ENCODE measurements around the gene ABLIM3. TPM values are rescaled to one million over a fixed set of nuclear protein-coding genes. Genes with fewer than 3 reads are reported as not detected.

Gene ABLIM3
- total RNA-seq, 2 experiments from 2014 or later: not detected

- Histone ChIP-seq H3K27me3 (ENCODE audit: control insufficient read depth in 1 of 2, insufficient read depth in 2 of 2, low read length in 2 of 2) (no peaks in the 10 kb centered on the region), H3K27ac (ENCODE audit: low read depth in 1 of 2, low read length in 2 of 2) (no peak overlapping the region), H3K36me3 (ENCODE audit: insufficient read depth, low read length) (no peaks in the 10 kb centered on the region), H3K9me3 (ENCODE audit: control insufficient read depth in 1 of 2, insufficient read depth in 1 of 2, low read length in 2 of 2) (no peaks in the 10 kb centered on the region), H3K4me1 (ENCODE audit: insufficient read depth, low read length) (no peaks in the 10 kb centered on the region), H3K4me3 (ENCODE audit: low read length) (no peak overlapping the region)
- Mint-ChIP-seq H3K27ac (no peak overlapping the region), H3K9me3 (no peaks in the 10 kb centered on the region), H3K27me3 (no peaks in the 10 kb centered on the region), H3K4me1 (ENCODE audit: low read depth) (no peaks in the 10 kb centered on the region), H3K36me3 (ENCODE audit: low read depth) (no peaks in the 10 kb centered on the region), H3K4me3 (no peak overlapping the region)
- ChIA-PET POLR2A (no interaction called here), CTCF (no interaction called here)
- TF ChIP-seq CTCF (IDR thresholded peaks at IDR 0.05): no peak
- intact Hi-C loops (cut with DNase I, micrococcal nuclease): no loop called here
- no peak for DNase-seq
- no peak for ATAC-seq (ENCODE audit: poor library complexity)
These were observed 64.6 kb downstream of the ABLIM3 start for GRCh38 chr5:149205625-149206523.

GRCh38 chr5:149206524-149207141 is 65.3 kb downstream of the ABLIM3 start:
- H3K27ac ChIP-seq (ENCODE audit: low read depth in 1 of 2, low read length in 2 of 2): no peak overlapping the region
- H3K9me3 ChIP-seq (ENCODE audit: control insufficient read depth in 1 of 2, insufficient read depth in 1 of 2, low read length in 2 of 2): no peaks in the 10 kb centered on the region
- Mint-ChIP-seq H3K9me3 (no peaks in the 10 kb centered on the region), H3K4me1 (ENCODE audit: low read depth) (peaks cover 5% of the 10 kb centered on the region), H3K4me3 (no peak overlapping the region), H3K36me3 (ENCODE audit: low read depth) (no peaks in the 10 kb centered on the region), H3K27me3 (no peaks in the 10 kb centered on the region), H3K27ac (no peak overlapping the region)
- no peak overlapping the region for H3K4me3 ChIP-seq (ENCODE audit: low read length)
- no peak for TF ChIP-seq CTCF (IDR thresholded peaks at IDR 0.05)
- no peaks in the 10 kb centered on the region for H3K27me3 ChIP-seq (ENCODE audit: control insufficient read depth in 1 of 2, insufficient read depth in 2 of 2, low read length in 2 of 2)
- intact Hi-C loops (cut with DNase I, micrococcal nuclease): no loop called here
- no peak for ATAC-seq (ENCODE audit: poor library complexity)
- DNase-seq: no peak
- no peaks in the 10 kb centered on the region for H3K4me1 ChIP-seq (ENCODE audit: insufficient read depth, low read length)
- ChIA-PET POLR2A (no interaction called here), CTCF (no interaction called here)
- H3K36me3 ChIP-seq (ENCODE audit: insufficient read depth, low read length): no peaks in the 10 kb centered on the region

GRCh38 chr5:149207831-149208230 is 66.5 kb downstream of the ABLIM3 start:
- DNase-seq (no peak), ATAC-seq (ENCODE audit: poor library complexity) (no peak)
- no peaks in the 10 kb centered on the region for H3K27me3 ChIP-seq (ENCODE audit: control insufficient read depth in 1 of 2, insufficient read depth in 2 of 2, low read length in 2 of 2)
- H3K9me3 ChIP-seq (ENCODE audit: control insufficient read depth in 1 of 2, insufficient read depth in 1 of 2, low read length in 2 of 2): no peaks in the 10 kb centered on the region
- H3K36me3 Mint-ChIP-seq (ENCODE audit: low read depth): no peaks in the 10 kb centered on the region
- no peaks in the 10 kb centered on the region for H3K27me3 Mint-ChIP-seq
- H3K36me3 ChIP-seq (ENCODE audit: insufficient read depth, low read length): no peaks in the 10 kb centered on the region
- peaks cover 16% of the 10 kb centered on the region for H3K4me1 Mint-ChIP-seq (ENCODE audit: low read depth)
- no peak overlapping the region for H3K4me3 ChIP-seq (ENCODE audit: low read length)
- H3K4me1 ChIP-seq (ENCODE audit: insufficient read depth, low read length): no peaks in the 10 kb centered on the region
- intact Hi-C loops (cut with DNase I, micrococcal nuclease): no loop called here
- H3K27ac Mint-ChIP-seq: no peak overlapping the region
- no peak overlapping the region for H3K4me3 Mint-ChIP-seq
- ChIA-PET CTCF (no interaction called here), POLR2A (no interaction called here)
- no peak overlapping the region for H3K27ac ChIP-seq (ENCODE audit: low read depth in 1 of 2, low read length in 2 of 2)
- TF ChIP-seq CTCF (IDR thresholded peaks at IDR 0.05): no peak
- no peaks in the 10 kb centered on the region for H3K9me3 Mint-ChIP-seq

Measured in CD4-positive, alpha-beta T cell (primary cell).